ENCODE measurements around the gene NDE1.

The NDE1 gene

DNA sequence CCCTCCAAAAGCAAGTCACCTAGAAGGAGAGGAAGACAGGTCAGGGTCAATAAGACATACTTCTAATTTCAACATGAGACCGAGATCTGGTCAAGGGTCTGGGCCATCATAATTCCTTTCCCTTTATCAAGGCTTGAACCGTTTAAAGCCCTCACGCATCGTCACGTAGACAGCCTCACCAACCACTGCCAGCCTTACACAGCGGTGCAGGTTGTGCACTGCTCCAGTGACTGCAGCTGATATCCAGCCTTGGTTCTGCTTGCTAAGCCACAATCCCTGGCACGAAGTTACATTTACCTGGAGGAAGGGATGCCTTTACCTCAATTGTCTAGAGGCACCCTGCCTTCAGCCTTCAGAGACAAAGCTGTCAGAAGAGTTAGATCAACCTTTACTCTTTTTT, 121.6 kb downstream of the NDE1 start:
- Histone ChIP-seq H3K4me1 (peaks cover 11% of the 10 kb centered on the region), H3K4me3 (no peak overlapping the region), H3K36me3 (replicated peaks) (no peaks in the 10 kb centered on the region), H3K9me3 (no peaks in the 10 kb centered on the region), H3K27me3 (ENCODE audit: low read depth) (no peaks in the 10 kb centered on the region)
- in situ Hi-C loops (cut with MboI; ENCODE audit: low sequenced_read_pairs) = no loop called here
- no peak for DNase-seq (ENCODE audit: low spot score in 2 of 2)

DNA sequence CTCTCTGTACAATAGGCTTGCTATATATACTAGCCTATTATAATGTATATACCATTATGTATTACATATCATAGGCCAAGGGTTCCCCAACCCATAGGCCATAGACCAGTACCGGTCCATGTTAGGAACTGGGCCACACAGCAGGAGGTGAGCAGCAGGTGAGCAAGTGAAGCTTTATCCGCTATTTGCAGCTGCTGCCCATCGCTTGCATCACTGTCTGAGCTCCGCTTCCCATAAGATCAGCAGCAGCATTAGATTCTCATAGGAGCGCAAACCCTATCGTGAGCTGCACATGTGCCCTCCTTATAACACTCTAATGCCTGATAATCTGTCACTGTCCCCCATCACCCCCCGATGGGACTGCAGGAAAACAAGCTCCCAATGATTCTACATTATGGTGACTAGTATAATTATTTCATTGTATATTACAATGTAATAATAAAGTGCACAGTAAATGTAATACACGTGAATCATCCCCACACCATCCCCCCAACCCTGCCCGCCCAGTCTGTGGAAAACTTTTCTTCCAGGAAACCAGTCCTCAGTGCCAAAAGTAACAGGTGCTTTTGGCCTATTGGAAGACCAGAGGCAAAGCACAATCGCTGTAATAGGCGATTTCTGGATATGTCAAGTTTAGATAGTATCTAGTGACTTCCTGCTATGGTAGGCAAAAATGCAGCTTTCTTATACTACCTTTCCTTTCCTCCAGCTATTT, 122.7 kb downstream of the NDE1 start:
- Histone ChIP-seq H3K4me3 (no peak overlapping the region), H3K27me3 (ENCODE audit: low read depth) (no peaks in the 10 kb centered on the region), H3K9me3 (no peaks in the 10 kb centered on the region), H3K36me3 (replicated peaks) (no peaks in the 10 kb centered on the region), H3K4me1 (peaks cover 11% of the 10 kb centered on the region)
- in situ Hi-C loops (cut with MboI; ENCODE audit: low sequenced_read_pairs) = no loop called here
- no peak for DNase-seq (ENCODE audit: low spot score in 2 of 2)

GRCh38 chr16:15773968-15774367, 123.9 kb downstream of the NDE1 start:
- Histone ChIP-seq H3K4me1 (peaks cover 11% of the 10 kb centered on the region), H3K4me3 (no peak overlapping the region), H3K36me3 (replicated peaks) (no peaks in the 10 kb centered on the region), H3K27me3 (ENCODE audit: low read depth) (no peaks in the 10 kb centered on the region), H3K9me3 (no peaks in the 10 kb centered on the region)
- no peak for DNase-seq (ENCODE audit: low spot score in 2 of 2)
- in situ Hi-C loops (cut with MboI; ENCODE audit: low sequenced_read_pairs) = no loop called here

DNA sequence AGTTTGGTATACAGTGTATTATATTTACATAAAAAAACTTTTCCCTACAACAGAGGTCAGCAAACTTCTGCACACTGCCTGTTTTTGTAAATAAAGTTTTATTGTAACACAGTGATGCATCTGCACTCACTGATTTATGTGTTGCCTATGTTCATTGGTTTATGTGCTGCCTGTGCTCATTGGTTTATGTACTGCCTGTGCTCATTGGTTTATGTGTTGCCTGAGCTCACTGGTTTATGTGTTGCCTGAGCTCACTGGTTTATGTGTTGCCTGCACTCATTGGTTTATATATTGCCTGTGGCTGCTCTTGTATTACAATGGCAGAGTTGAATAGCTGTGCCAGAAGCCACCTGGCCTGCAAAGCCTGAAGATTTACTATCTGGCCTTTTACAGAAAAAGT, 125.2 kb downstream of the NDE1 start:
- in situ Hi-C loops (cut with MboI; ENCODE audit: low sequenced_read_pairs) = no loop called here
- peaks cover 6% of the 10 kb centered on the region for H3K4me1 ChIP-seq
- H3K9me3 ChIP-seq = no peaks in the 10 kb centered on the region
- DNase-seq (ENCODE audit: low spot score in 2 of 2) = peak; percentile 44 to 55
- H3K4me3 ChIP-seq = no peak overlapping the region
- H3K27me3 ChIP-seq (ENCODE audit: low read depth) = no peaks in the 10 kb centered on the region
- H3K36me3 ChIP-seq (replicated peaks) = no peaks in the 10 kb centered on the region

GRCh38 chr16:15775663-15776304, 125.7 kb downstream of the NDE1 start:
- DNase-seq (ENCODE audit: low spot score in 2 of 2) = no peak
- H3K27me3 ChIP-seq (ENCODE audit: low read depth) = no peaks in the 10 kb centered on the region
- H3K4me1 ChIP-seq = peaks cover 3% of the 10 kb centered on the region
- H3K4me3 ChIP-seq = no peak overlapping the region
- H3K36me3 ChIP-seq (replicated peaks) = no peaks in the 10 kb centered on the region
- in situ Hi-C loops (cut with MboI; ENCODE audit: low sequenced_read_pairs) = no loop called here
- no peaks in the 10 kb centered on the region for H3K9me3 ChIP-seq

Measured in HAP-1 (cell line).